Skeletal muscle tissue (tissue), 4 donors: ENCODE data around the gene C2CD4C. TPM values are rescaled to one million over a fixed set of nuclear protein-coding genes. Genes with fewer than 3 reads are reported as not detected.
"Not testable (repeated sequence)": the region's sequence is repeated elsewhere in the genome, so short reads cannot be mapped to it uniquely, and the experiment has no call there.

Experiments
- H3K27ac ChIP-seq: one replicate; pipeline ENCODE4 v1.7.0; 2013; ENCODE audit warnings: mild to moderate bottlenecking, low read depth, low read length, inconsistent platforms
- H3K27me3 ChIP-seq, 3 donors: one replicate each; pipeline ENCODE4 v1.7.0; 2013; ENCODE audit warnings: low read length in 3 of 3; ENCODE audit not compliant: control insufficient read depth in 3 of 3, insufficient read depth in 3 of 3
- H3K36me3 ChIP-seq, 3 donors: one replicate each; pipeline ENCODE4 v1.7.0; 2013; ENCODE audit warnings: low read length in 3 of 3; ENCODE audit not compliant: control insufficient read depth in 3 of 3, insufficient read depth in 3 of 3
- H3K4me1 ChIP-seq, 3 donors: one replicate each; pipeline ENCODE4 v1.7.0; 2013; ENCODE audit warnings: low read length in 3 of 3, mild to moderate bottlenecking in 3 of 3; ENCODE audit not compliant: control insufficient read depth in 3 of 3, insufficient read depth in 3 of 3
- H3K4me3 ChIP-seq, 3 donors: one replicate each; pipeline ENCODE4 v1.7.0; 2013; ENCODE audit warnings: low read length in 3 of 3
- H3K9ac ChIP-seq, 3 donors: one replicate each; pipeline ENCODE4 v1.7.0; 2013; ENCODE audit warnings: low read length in 3 of 3, mild to moderate bottlenecking in 3 of 3, moderate library complexity in 2 of 3, low read depth in 1 of 3
- H3K9me3 ChIP-seq, 3 donors: one replicate each; pipeline ENCODE4 v1.7.0; 2013; ENCODE audit warnings: low read length in 3 of 3; ENCODE audit not compliant: control insufficient read depth in 3 of 3
- total RNA-seq: library from RNA; depleted of rRNA; stranded (reverse); fragments of >200 nt; gene quantifications from one replicate; pipeline ENCODE4 v1.2.3, GENCODE V29; 2014
- donor health status: Osteomylitis.

The C2CD4C gene
- total RNA-seq, 1 donor from 2014 or later, result 0.52 TPM

- not testable (repeated sequence) for H3K4me1 ChIP-seq, H3K9me3 ChIP-seq, H3K27ac ChIP-seq, H3K9ac ChIP-seq, H3K4me3 ChIP-seq, H3K36me3 ChIP-seq
- H3K27me3 ChIP-seq, result peaks cover 31 to 40% (median 36%) of the 10 kb centered on the region in 3 donors
Measured at GRCh38 chr19:386189-386588, 22.8 kb downstream of the C2CD4C start.

DNA sequence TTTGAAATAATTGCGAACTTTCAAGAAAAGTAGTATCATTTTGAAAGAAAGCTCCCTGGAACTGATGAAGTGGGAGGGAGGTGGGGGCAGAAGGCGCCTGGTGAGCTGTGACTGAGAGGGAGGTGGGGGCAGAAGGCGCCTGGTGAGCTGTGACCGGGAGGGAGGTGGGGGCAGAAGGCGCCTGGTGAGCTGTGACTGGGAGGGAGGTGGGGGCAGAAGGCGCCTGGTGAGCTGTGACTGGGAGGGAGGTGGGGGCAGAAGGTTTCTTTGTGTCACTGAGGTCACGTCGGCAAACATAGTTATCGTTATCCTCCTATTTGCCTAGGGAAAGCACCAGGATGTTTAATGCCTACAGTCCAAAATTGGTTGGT is 24.2 kb downstream of the C2CD4C start:
- Histone ChIP-seq H3K9me3 (no peaks in the 10 kb centered on the region), H3K27me3 (peaks cover 23 to 28% (median 24%) of the 10 kb centered on the region in 3 donors), H3K9ac (no peak overlapping the region), H3K4me3 (no peak overlapping the region), H3K4me1 (no peaks in the 10 kb centered on the region), H3K36me3 (no peaks in the 10 kb centered on the region), H3K27ac (no peak overlapping the region)

- H3K9me3 ChIP-seq, result no peaks in the 10 kb centered on the region
- no peak overlapping the region for H3K4me3 ChIP-seq
- no peaks in the 10 kb centered on the region for H3K36me3 ChIP-seq
- no peak overlapping the region for H3K27ac ChIP-seq
- H3K4me1 ChIP-seq, result no peaks in the 10 kb centered on the region
- peaks cover 18 to 22% (median 18%) of the 10 kb centered on the region in 3 donors for H3K27me3 ChIP-seq
- no peak overlapping the region for H3K9ac ChIP-seq
Measured at GRCh38 chr19:383922-384798, 24.8 kb downstream of the C2CD4C start.

GRCh38 chr19:383040-383439 is 25.9 kb downstream of the C2CD4C start:
- no peaks in the 10 kb centered on the region for H3K9me3 ChIP-seq
- no peaks in the 10 kb centered on the region for H3K4me1 ChIP-seq
- no peak overlapping the region for H3K4me3 ChIP-seq
- H3K9ac ChIP-seq, result no peak overlapping the region
- peaks cover 16 to 18% (median 17%) of the 10 kb centered on the region in 3 donors for H3K27me3 ChIP-seq
- H3K27ac ChIP-seq, result no peak overlapping the region
- no peaks in the 10 kb centered on the region for H3K36me3 ChIP-seq

GRCh38 chr19:382578-382977 is 26.4 kb downstream of the C2CD4C start:
- not testable (repeated sequence) for H3K4me3 ChIP-seq, H3K4me1 ChIP-seq, H3K36me3 ChIP-seq, H3K27ac ChIP-seq, H3K9ac ChIP-seq, H3K9me3 ChIP-seq
- peaks cover 13 to 15% (median 15%) of the 10 kb centered on the region in 3 donors for H3K27me3 ChIP-seq

- not testable (repeated sequence) for H3K27ac ChIP-seq, H3K9me3 ChIP-seq, H3K4me1 ChIP-seq, H3K36me3 ChIP-seq, H3K9ac ChIP-seq, H3K4me3 ChIP-seq
- H3K27me3 ChIP-seq, result peaks cover 11 to 13% (median 12%) of the 10 kb centered on the region in 3 donors
Measured at GRCh38 chr19:381901-382300, 27.0 kb downstream of the C2CD4C start.

GRCh38 chr19:380618-381219 is 28.2 kb downstream of the C2CD4C start:
- not testable (repeated sequence) for H3K9me3 ChIP-seq, H3K36me3 ChIP-seq, H3K27ac ChIP-seq, H3K4me3 ChIP-seq, H3K4me1 ChIP-seq, H3K9ac ChIP-seq
- peaks cover 12 to 16% (median 15%) of the 10 kb centered on the region in 3 donors for H3K27me3 ChIP-seq

GRCh38 chr19:379796-380195 is 29.2 kb downstream of the C2CD4C start:
- H3K27ac ChIP-seq, result no peak overlapping the region
- no peak overlapping the region for H3K9ac ChIP-seq
- peaks cover 18 to 23% (median 20%) of the 10 kb centered on the region in 3 donors for H3K27me3 ChIP-seq

GRCh38 chr19:378706-379105 is 30.2 kb downstream of the C2CD4C start:
- H3K27me3 ChIP-seq, result peaks cover 22 to 29% (median 25%) of the 10 kb centered on the region in 3 donors
- no peaks in the 10 kb centered on the region for H3K36me3 ChIP-seq
- no peak overlapping the region for H3K9ac ChIP-seq
- no peaks in the 10 kb centered on the region for H3K9me3 ChIP-seq
- H3K4me3 ChIP-seq, result no peak overlapping the region
- no peak overlapping the region for H3K27ac ChIP-seq
- no peaks in the 10 kb centered on the region for H3K4me1 ChIP-seq

More at GRCh38 chr19:379796-380195, 29.2 kb downstream of the C2CD4C start:
- Histone ChIP-seq H3K36me3 (no peaks in the 10 kb centered on the region), H3K4me1 (no peaks in the 10 kb centered on the region), H3K4me3 (no peak overlapping the region), H3K9me3 (no peaks in the 10 kb centered on the region)
